Erythroblast (primary cell): Measurements from ENCODE around the gene ANO4.

ENCODE experiments used
- GATA1 ChIP-seq: IDR thresholded peaks from 2 replicates; pipeline ENCODE4 v1.6.1; 2011; ENCODE audit warnings: low read depth, mild to moderate bottlenecking, control low read depth, low read length, moderate library complexity
- POLR2A ChIP-seq: IDR thresholded peaks from 2 replicates; pipeline ENCODE4 v1.6.1; 2011; ENCODE audit warnings: mild to moderate bottlenecking, low read length

GRCh38 chr12:100936661-100937060 is 142.1 kb downstream of the ANO4 start:
- TF ChIP-seq POLR2A: no peak
- no peak for TF ChIP-seq GATA1
